Hindlimb muscle (tissue), 1 donor: ENCODE results near the gene TBKBP1. TPM values are rescaled to one million over a fixed set of nuclear protein-coding genes. Genes with fewer than 3 reads are reported as not detected.

ENCODE experiments used
- DNase-seq: peaks from one replicate; pipeline ENCODE4 v3.0.0-alpha.2; 2013
- polyA plus RNA-seq: library from polyadenylated mRNA; unstranded; fragments of 120-200 nt; gene quantifications from one replicate; pipeline ENCODE4 v1.2.1, GENCODE V29; 2013; ENCODE audit not compliant: insufficient read length

The TBKBP1 gene
- polyA plus RNA-seq: 38.6 TPM

- peak; percentile 85 for DNase-seq
Observed at GRCh38 chr17:47693731-47694580, at the start of gene TBKBP1. Gene TBKBP1, plus strand, starts transcription at chr17:47694161. Its CDS starts 1,952 bp downstream, at chr17:47696113.

- no peak for DNase-seq
Observed at GRCh38 chr17:47644324-47644723, 49.6 kb upstream of the TBKBP1 start.

GRCh38 chr17:47649153-47649971, 44.6 kb upstream of the TBKBP1 start, which contains the start of gene KPNB1:
Gene KPNB1, plus strand, starts transcription at chr17:47649919. Its CDS starts 326 bp downstream, at chr17:47650245.
- DNase-seq: peak; percentile 100

- DNase-seq: no peak
Observed at GRCh38 chr17:47649972-47650524, 43.9 kb upstream of the TBKBP1 start.

GRCh38 chr17:47650525-47651522, 43.1 kb upstream of the TBKBP1 start:
- DNase-seq: peak; percentile 95

GRCh38 chr17:47651704-47652103, 42.3 kb upstream of the TBKBP1 start:
- no peak for DNase-seq

- no peak for DNase-seq
Observed at GRCh38 chr17:47652570-47652969, 41.4 kb upstream of the TBKBP1 start.

- DNase-seq: no peak
Observed at GRCh38 chr17:47653442-47653841, 40.5 kb upstream of the TBKBP1 start.

- DNase-seq: no peak
Observed at GRCh38 chr17:47654991-47655390, 39.0 kb upstream of the TBKBP1 start.

- DNase-seq: no peak
Observed at GRCh38 chr17:47660064-47660492, 33.9 kb upstream of the TBKBP1 start.

- peak; percentile 54 for DNase-seq
Observed at GRCh38 chr17:47663912-47664623, 29.9 kb upstream of the TBKBP1 start.

- DNase-seq: no peak
Observed at GRCh38 chr17:47664624-47664941, 29.4 kb upstream of the TBKBP1 start.

- no peak for DNase-seq
Observed at GRCh38 chr17:47665655-47666054, 28.3 kb upstream of the TBKBP1 start.

- DNase-seq: no peak
Observed at GRCh38 chr17:47669081-47669480, 24.9 kb upstream of the TBKBP1 start.

- DNase-seq: no peak
Observed at GRCh38 chr17:47670064-47670463, 23.9 kb upstream of the TBKBP1 start.

GRCh38 chr17:47674499-47674898, 19.5 kb upstream of the TBKBP1 start:
- no peak for DNase-seq

GRCh38 chr17:47675380-47676198, 18.4 kb upstream of the TBKBP1 start:
- DNase-seq: no peak

- DNase-seq: no peak
Observed at GRCh38 chr17:47676199-47676472, 17.8 kb upstream of the TBKBP1 start.

- DNase-seq: no peak
Observed at GRCh38 chr17:47676510-47677165, 17.3 kb upstream of the TBKBP1 start.

- DNase-seq: no peak
Observed at GRCh38 chr17:47678196-47678595, 15.8 kb upstream of the TBKBP1 start.
